ENCODE measurements around the gene KLHL12.

- TF ChIP-seq CTCF (IDR thresholded peaks at IDR 0.05 in 2 of 3, conservative IDR thresholded peaks at IDR 0.05 in 1 of 3; ENCODE audit: borderline replicate concordance in 1 of 3, insufficient read depth in 1 of 3, low read depth in 2 of 3, low read length in 2 of 3) (no peak), RAD21 (IDR thresholded peaks at IDR 0.05; ENCODE audit: low read depth) (no peak), TCF7L2 (IDR thresholded peaks at IDR 0.05; ENCODE audit: borderline replicate concordance, extremely low read depth, insufficient read depth, insufficient read length) (no peak)
Observed at GRCh38 chr1:202919615-202920014, 7.4 kb downstream of the KLHL12 start.
